Left lobe of liver (tissue), 2 donors: ENCODE data around the gene PRR14L. TPM values are rescaled to one million over a fixed set of nuclear protein-coding genes. Genes with fewer than 3 reads are reported as not detected.
A peak's percentile ranks its signal among the peaks of the same experiment; 100 is the strongest.
"Not testable (repeated sequence)": the region's sequence is repeated elsewhere in the genome, so short reads cannot be mapped to it uniquely, and the experiment has no call there.

ENCODE experiments used
- ATAC-seq: fragments of 200-7000 bp; cut with Tn5 transposase; one replicate; pipeline ENCODE4 v1.9.1; 2020; ENCODE audit warnings: mild to moderate bottlenecking, moderate library complexity
- DNase-seq: peaks from one replicate; pipeline ENCODE4 v3.0.0-alpha.2; 2020; ENCODE audit warnings: low spot score
- total RNA-seq: library from RNA; stranded (reverse); gene quantifications from one replicate; pipeline ENCODE4 v1.2.1, GENCODE V29; 2021
- donor health status: DM: no; HTN: no; CAD: no; lungs with moderate emphysema.
- donor health status: DM: no; HTN: yes; CAD: no.

Gene PRR14L
- total RNA-seq, 1 donor from 2014 or later: 19.5 TPM

- DNase-seq (no peak), ATAC-seq (no peak)
Observed at GRCh38 chr22:31742115-31742514, 7.8 kb downstream of the PRR14L start.

- DNase-seq (peak; percentile 49), ATAC-seq (peak; percentile 57)
Observed at GRCh38 chr22:31740314-31740713, 9.6 kb downstream of the PRR14L start.

DNA sequence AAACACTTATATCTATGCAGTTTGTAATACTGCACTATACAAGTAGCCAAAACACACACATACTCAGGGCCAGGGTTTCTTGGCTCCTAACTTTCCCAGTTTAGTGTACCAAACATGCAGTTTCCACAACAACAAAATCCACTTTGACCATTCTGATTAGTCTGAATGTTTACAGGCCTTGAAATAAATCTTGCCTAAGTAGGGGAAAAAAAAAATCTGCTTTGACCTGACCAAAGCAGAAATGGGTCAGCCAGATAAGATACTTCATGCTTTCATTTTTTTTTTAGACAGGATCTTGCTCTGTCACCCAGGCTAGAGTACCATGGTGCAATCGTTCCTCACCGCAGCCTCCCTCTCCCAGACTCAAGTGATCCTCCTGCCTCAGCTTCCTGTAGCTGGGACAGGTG, 10.1 kb downstream of the PRR14L start:
- DNase-seq (peak; percentile 56), ATAC-seq (peak; percentile 85)

- no peak for ATAC-seq
Observed at GRCh38 chr22:31738566-31738965, 11.4 kb downstream of the PRR14L start.

GRCh38 chr22:31737932-31738331, 12.0 kb downstream of the PRR14L start:
- DNase-seq (no peak), ATAC-seq (no peak)

More at GRCh38 chr22:31738566-31738965, 11.4 kb downstream of the PRR14L start:
- peak; percentile 32 for DNase-seq

DNA sequence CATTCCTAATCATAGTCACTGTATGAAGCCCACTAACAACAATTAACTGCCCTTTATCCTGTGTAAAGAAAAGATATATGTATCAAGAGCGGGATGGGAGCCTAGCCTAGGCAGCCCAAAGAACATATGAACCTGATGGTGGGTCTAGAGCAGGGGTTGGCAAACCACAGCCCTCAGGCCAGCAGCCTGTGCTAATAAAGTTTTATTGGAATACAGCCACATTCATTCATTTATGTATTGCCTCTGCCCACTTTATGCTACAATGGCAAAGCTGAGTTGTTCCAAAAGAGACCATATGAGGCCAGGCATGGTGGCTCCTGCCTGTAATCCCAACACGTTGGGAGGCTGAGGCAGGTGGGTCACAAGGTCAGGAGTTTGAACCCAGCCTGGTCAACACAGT, 13.5 kb downstream of the PRR14L start:
- ATAC-seq: no peak

GRCh38 chr22:31734512-31734911, 15.4 kb downstream of the PRR14L start:
- ATAC-seq: no peak

More for the DNA sequence above, 13.5 kb downstream of the PRR14L start:
- DNase-seq: no peak

DNA sequence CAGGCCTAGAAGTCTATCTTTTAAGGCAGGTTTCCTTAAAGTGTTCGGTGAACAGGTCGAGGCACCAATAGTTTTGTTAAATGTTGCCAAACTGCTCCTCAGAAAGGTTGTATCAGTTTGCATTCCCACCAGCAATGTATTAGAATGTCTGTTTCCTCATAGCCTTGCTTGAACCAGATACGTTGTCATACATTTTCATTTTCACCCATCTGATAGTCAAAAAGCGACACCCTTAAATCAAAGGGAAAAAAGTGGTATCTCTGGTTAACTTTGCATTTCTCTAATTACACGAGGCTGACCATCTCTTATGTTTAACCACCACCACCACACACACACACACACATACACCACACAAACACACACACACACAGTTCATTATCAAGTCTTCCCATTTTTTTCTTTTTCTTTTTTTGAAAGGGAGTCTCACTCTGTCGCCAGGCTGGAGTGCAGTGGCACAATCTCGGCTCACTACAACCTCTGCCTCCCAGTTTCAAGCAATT, 16.3 kb downstream of the PRR14L start:
- no peak for ATAC-seq

More at GRCh38 chr22:31734512-31734911, 15.4 kb downstream of the PRR14L start:
- no peak for DNase-seq

DNA sequence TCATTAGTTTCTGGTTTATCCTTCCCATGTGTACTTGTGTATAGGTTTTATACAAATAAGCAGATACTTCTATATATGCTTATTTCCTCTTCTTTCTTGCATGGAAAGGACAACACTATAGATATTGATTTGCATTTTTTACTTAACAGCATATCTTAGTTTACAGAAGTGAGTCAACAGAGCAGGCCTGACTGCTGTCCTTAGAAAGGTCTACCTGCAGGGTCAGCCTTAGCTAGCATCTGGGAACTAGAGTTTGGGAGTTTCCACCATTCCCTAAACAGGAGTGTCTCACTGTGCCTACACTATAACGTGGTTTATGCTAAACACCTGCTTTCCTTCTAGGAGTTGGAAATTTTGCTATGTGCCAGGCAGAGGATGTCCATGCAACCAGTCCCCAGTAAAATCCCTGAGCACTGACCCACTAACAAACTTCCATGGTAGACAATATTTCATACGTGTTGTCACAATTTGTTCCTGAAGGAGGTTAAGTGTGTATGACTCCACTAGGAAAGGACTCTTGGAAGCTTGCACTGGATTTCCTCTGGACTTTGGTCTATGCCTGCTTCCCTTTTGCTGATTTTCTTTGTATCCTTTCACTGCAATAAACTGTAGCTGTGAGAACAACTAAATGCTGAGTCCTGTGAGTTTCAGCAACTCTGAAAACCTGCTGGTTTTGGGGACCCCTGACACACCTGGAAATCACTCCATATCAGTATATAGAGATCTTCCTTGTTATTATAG, 17.7 kb downstream of the PRR14L start:
- peak; percentile 72 for ATAC-seq
- DNase-seq: peak; percentile 32

More for the DNA sequence above, 16.3 kb downstream of the PRR14L start:
- DNase-seq: no peak

GRCh38 chr22:31730344-31730711, 19.6 kb downstream of the PRR14L start:
- no peak for ATAC-seq
- DNase-seq: no peak

DNA sequence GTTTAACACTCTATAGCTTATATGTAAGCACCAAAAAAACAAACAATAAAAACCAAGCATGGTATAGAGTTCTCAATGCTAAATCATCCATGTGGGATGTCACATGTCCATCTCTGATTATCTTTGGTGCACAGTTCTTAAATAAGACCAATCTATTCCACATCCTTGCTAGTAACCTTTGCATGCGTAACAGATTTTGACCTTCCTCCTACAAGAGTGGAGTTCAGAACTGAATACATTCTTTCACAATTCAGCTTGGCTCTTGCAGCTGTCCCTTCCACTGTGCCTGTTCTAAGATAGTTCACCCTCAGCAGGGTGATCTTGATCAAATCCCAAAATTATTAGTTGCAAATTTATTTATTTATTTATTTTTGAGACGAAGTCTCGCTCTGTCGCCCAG, 21.1 kb downstream of the PRR14L start:
- DNase-seq (no peak), ATAC-seq (peak; percentile 82)

GRCh38 chr22:31726692-31727091, 23.2 kb downstream of the PRR14L start:
- ATAC-seq: no peak

DNA sequence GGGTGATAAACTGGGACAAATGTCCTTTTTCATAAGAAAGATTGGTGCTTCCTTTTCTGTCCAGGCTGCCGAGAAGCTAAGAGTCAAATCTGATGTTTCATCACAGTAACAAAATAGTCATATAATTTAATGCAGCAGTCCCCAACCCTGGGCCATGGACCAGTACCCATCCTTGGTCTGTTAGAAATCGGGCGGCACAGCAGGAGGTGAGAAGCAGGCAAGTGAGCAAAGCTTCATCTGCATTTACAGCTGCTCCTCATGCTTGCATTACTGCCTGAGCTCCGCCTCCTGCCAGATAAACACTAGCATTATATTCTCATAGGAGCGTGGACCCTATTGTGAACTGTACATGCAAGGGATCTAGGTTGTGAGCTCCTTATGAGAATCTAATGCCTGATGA, 26.2 kb downstream of the PRR14L start:
- peak; percentile 28 for DNase-seq
- ATAC-seq: no peak

More at GRCh38 chr22:31726692-31727091, 23.2 kb downstream of the PRR14L start:
- no peak for DNase-seq

DNA sequence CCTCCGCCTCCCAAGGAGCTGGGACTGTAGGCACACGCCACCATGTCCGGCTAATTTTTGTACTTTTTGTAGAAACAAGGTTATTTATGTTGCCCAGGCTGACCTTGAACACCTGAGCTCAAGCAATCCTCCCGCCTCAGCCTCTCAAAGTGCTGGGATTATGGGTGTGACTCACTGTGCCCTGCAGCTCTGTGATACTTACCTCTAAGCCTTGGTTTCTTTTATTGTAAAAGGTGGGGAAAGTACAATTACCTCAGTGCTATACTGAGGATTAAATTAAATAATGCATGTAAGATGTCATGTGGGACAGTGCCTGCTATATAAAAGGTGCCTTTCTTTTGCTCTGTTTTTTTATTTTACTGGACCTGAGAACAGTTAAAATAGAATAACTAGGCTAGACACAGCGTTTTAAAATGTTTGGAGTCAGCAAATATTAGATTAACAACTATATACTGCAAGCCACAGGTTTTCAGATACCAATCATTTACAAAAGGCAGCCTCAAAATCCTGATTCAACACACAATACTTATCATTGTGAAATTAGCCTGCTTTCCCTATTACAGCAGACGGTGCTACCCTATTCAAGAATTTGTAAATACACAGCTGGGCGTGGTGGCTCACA, 30.0 kb downstream of the PRR14L start:
- no peak for ATAC-seq
- no peak for DNase-seq

GRCh38 chr22:31715147-31715778, 34.7 kb downstream of the PRR14L start:
- ATAC-seq (no peak), DNase-seq (no peak)

DNA sequence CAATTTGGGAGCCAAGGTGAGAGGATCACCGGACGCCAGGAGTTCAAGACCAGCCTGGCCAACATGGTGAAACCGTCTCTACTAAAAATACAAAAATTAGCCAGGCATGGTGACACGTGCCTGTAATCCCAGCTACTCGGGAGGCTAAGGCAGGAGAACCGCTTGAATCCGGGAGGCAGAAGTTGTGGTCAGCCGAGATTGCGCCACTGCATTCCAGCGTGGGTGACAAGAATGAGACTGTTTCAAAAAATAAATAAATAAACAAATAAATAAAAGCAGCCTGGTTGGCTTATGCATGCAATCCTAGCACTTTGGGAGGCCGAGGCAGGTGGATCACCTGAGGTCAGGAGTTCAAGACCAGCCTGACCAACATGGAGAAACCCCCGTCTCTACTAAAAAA, 38.7 kb downstream of the PRR14L start:
- DNase-seq, ATAC-seq: not testable (repeated sequence)

GRCh38 chr22:31707519-31707918, 42.4 kb downstream of the PRR14L start:
- ATAC-seq (no peak), DNase-seq (no peak)

DNA sequence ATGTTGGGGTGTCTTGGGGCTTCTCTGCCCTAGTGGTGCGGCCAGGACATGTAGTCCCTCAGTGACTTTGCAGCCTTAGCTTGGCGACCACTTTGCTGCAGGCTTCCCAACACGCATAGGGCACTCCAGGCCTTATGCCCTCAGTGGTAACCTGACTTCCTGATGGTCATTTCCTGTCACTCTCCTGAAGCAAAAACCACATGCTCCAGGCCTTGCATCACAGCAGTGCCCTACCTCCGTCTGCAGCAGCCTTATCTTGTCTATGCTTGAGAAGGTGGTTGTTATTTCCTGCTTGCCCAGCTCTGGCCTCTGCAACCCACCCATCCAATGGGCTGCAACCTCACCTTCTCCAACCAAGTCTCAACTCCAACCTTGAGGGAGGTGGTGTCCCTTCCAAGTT, 54.5 kb downstream of the PRR14L start:
- DNase-seq (no peak), ATAC-seq (no peak)

- DNase-seq, ATAC-seq: not testable (repeated sequence)
Observed at GRCh38 chr22:31694046-31694445, 55.9 kb downstream of the PRR14L start.

- no peak for ATAC-seq
- DNase-seq: no peak
Observed at GRCh38 chr22:31692186-31692886, 57.6 kb downstream of the PRR14L start.

DNA sequence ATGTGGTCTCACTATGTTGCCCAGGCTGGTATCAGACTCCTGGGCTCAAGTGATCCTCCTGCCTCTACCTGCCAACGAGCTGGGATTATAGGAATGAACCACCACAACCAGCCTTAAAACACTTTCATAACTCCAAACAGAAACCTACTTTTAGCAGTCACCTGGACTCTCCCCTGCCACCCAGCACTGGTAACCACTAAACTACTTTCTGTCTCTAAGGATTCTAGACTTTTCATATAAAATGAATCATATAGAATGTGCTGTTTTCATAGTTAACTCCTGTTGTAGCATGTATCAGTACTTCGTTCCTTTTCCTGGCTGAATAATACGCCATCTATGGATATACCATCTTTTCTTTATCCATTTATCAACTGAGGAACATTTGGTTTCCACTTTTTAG, 58.5 kb downstream of the PRR14L start:
- ATAC-seq (no peak), DNase-seq (no peak)
